Nucleus accumbens (tissue), 56 donors: Measurements from ENCODE around the gene RAE1.

Experiments
- DNase-seq, 56 donors: peaks; one replicate each; lab custom pipeline; 2025; lab: John Stamatoyannopoulos, UW

Gene RAE1

DNA sequence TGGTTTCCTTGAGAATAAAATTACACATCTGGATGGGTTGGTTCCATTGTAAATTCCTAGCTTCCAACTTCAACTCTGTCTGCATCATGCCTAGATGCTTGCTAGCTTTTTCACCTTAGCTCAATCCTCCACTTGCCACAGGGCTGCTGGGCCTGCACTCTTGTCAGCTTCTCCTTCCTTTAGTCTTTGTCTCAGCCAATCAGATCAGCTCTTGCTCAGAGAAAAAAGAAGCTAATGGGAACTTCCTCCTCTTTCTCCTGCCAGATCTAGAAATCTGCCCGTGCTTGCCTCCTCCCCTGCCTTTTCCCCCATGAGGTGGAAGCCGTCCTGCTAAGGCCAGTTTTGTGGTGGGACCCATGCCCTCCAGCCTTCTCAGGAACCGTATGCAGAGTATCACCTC, 18.5 kb downstream of the RAE1 start:
- no peak for DNase-seq

- DNase-seq: no peak
These were observed 19.3 kb downstream of the RAE1 start for GRCh38 chr20:57370316-57370715.

DNA sequence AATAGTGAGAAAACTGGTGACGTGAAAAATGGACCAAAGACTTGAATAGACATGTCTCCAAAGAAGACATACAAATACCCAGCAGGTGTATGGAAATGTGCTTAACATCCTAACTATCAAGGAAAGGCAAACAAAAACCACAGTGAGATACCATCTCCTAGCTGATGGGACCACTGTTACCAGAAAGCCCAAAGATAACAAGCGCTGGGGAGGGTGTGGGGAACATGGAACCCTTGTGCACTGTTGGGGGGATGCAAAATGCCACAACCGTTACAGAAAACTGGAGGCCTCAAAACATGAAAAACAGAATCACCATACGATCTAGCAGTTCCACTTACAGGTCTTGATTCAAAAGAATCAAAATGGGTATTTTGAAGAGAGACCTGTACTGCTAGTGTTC, 20.3 kb downstream of the RAE1 start:
- no peak for DNase-seq

DNA sequence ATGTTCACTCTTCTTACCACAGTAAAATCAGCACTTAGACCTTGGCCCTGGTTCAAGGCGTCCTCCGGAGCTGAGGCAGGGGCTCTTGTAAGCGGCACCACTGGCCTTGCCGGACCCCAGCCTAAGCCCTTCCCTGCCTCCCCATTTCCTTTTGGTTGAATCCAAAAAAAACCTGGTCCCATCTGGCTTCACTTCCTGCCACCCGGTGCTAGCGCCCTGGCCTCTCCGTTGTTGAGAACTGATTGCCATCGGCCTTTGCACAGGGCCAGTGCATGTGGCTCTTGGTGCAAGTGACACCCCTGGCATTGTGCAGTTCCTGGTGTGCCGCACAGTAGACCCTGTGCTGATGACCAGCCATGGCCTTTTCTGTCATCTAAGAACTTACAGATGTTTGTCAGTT, 21.1 kb downstream of the RAE1 start:
- DNase-seq: no peak

GRCh38 chr20:57372581-57373350, 21.7 kb downstream of the RAE1 start:
- no peak for DNase-seq

DNA sequence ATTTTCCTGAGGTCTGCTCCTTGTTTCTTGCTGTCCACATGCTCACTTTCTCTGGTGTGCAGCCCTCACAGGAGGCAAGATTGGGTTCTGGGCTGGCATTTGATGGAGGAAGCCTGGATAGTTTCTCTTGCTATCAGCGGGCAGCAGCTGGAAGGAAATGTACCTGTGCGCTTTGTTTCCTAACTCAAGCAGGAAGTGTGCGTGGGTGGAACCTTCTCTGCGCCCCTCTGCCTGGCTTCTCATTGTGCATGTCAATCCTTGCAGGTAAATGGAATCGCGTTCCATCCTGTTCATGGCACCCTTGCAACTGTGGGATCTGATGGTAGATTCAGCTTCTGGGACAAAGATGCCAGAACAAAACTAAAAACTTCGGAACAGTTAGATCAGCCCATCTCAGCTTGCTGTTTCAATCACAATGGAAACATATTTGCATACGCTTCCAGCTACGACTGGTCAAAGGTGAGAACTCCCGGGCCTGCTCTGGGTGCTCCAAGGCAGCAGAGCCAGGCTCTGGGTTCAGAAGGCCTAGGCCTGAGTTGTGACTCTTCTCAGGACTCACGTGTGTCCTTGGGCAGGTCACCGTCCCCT, 23.4 kb downstream of the RAE1 start:
- DNase-seq: no peak

- DNase-seq: peak in 1 of 56 donors; percentile 28
These were observed 24.0 kb downstream of the RAE1 start for GRCh38 chr20:57374931-57375651.

- DNase-seq: no peak
These were observed 24.7 kb downstream of the RAE1 start for GRCh38 chr20:57375652-57376230.

GRCh38 chr20:57377350-57377749, 26.3 kb downstream of the RAE1 start:
- DNase-seq: no peak

GRCh38 chr20:57378107-57378506, 27.1 kb downstream of the RAE1 start:
- no peak for DNase-seq

- no peak for DNase-seq
These were observed 27.7 kb downstream of the RAE1 start for GRCh38 chr20:57378646-57379262.

- DNase-seq: no peak
These were observed 28.2 kb downstream of the RAE1 start for GRCh38 chr20:57379263-57379647.

DNA sequence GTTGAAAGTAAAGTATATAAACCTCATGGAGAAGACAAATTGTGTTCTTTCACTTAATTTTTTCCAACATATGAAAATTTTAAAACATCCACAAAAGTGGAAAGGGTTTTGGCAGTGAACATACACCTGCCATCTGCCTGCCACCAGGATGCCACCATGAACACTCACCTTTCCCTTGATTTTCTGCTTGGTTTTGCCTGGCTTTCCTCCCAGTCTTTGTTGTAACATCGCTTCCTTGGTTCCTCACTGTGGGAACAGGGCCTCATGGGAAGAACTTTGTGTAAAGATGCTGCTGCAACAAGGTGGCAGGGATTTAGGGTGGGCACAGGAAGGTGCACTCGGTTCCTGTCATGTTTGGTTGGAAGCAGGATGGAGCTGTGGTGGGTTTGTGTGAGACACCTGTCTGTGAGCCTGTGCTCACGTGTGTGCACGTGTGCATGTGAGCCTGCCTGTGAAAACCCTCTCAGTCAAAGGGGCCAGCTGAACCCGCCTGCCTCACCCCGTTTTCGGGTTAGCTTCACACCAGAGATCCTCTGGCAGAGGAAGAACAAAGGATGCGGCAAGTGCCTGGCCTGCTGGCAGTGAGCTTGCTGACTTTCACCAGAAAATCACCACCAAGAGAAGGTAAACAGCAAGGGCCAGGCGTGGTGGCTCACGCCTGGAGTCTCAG, 29.2 kb downstream of the RAE1 start:
- DNase-seq: no peak

DNA sequence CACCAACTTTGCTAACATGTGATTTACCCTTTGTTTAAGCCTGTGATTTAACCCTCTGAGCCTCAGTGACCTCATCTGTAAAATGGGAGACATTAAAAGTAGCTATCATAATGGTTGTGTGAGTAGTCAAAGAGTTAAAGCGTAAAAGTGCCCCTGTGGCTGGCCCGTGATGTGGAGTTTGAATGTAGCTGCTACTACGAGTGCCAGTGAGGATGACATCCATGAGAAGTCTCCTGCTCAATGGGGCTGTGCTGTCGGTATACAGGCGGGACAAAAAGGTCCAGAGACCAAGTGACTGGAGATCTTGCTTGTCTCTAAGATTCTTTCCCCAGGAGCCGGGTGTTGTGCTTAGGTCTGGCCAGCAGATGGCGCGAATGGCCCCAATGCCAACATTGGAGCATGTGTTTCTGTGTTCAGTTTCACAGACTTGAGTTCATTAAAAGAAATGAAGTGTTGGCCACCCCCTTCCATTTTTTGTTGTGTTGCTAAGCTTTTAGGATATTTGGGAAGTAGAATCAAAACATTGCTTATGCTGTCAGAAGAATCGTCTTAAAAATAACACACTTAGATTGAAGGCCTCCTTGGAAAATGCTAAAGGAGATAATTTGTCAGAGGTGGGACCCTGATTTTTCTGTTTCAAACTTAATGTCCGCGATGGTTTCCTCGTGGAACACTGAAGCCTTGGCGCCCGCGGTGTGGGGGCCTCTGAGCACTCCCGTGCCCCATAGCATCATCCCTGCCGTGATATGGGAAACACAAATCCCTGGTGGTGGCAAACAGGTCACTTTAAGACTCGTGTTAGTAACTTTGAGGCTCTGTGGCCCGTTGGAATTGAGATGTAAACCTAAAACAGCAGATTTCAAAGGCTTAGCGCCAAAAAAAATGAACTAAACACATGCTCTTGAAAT, 30.8 kb downstream of the RAE1 start:
- peak in 51 of 56 donors; percentile 18 to 92 (median 64) for DNase-seq

- DNase-seq: no peak
These were observed 31.5 kb downstream of the RAE1 start for GRCh38 chr20:57382516-57382915.

- no peak for DNase-seq
These were observed 32.6 kb downstream of the RAE1 start for GRCh38 chr20:57383447-57384347.

DNA sequence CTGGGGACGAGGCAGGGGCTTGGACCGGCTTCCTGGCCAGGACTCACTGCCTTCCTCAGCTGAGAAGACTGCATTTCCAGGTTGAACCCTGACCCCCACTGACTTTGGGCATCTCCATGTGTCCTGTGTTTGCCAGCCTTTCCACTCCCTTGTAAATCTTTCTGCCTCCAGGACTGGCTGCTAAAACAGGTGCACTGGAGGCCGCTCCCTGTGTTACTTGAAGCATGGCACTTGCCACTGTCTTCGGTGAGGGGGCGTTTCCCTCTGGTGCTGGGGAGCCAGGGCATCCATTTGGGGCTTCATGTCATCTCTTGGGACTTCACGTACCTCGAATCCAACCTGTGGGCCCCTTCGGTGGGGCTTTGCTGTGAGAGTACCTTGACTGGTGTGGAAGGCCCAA, 33.4 kb downstream of the RAE1 start:
- no peak for DNase-seq
